ENCODE results near the gene ATXN10.
"Not testable (repeated sequence)": the region's sequence is repeated elsewhere in the genome, so short reads cannot be mapped to it uniquely, and the experiment has no call there.

Gene ATXN10

DNA sequence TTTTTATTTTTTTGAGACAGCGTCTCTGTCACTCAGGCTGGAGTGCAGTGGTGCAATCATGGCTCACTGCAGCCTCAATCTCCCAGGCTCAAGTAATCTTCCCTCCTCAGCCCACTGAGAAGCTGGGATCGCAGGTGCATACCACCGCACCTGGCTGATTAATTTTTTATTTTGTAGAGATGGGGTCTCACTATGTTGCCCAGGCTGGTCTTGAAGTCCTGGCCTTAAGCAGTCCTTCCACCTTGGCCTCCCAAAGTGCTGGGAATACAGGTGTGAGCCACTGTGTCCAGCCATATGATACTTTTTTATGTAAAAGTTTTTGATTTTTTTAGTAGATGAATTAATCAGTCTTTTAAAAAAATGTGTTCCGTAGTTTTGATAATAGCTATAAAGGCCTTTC lies 42.8 kb downstream of the ATXN10 start:
- DNase-seq = not testable (repeated sequence)

DNA sequence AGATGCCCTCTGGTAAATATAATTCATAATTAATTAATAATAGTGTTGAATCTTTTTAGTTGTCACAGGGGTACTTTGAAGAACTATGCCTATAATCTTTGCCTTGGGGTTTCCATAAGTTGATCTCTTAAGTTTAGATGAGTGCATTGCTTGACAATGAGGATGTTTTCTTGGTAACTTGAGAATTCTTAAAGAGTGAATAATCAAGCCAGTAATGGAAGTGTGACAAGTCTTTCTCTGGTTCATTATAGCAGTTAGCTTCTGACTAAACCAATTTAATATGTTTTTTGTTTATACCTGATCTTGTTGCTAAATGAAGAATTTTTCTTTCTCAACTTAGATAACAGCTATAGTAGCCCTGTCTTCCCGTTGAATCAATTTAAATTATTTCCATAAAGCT lies 46.2 kb downstream of the ATXN10 start:
- DNase-seq = no peak

GRCh38 chr22:45718391-45718790 lies 46.8 kb downstream of the ATXN10 start:
- no peak for DNase-seq

DNA sequence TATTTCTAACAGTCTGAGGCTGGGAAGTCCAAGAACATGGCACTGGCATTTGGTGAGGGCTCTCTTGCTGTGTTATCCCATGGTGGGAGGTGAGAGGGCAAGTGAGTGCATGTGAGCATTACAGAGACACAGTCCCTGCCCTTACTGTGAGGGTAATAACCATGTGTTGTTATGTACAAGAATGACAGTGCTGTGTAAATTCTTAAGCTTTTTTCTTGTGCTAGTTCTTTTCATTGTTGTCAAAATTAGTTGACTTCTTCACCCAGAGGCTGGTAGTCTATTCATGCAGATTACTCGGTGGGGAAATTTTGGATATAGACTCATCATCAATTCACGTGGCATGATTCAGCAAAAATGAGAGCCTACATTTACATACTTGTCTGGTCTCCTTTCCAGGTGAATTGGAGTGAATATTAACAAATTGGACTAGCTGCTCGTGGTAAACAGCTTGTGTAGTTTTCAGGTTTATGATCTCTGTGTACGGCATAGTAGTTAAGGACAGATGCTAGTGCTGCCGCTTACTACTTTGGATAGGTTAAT lies 49.3 kb downstream of the ATXN10 start:
- DNase-seq = no peak

DNA sequence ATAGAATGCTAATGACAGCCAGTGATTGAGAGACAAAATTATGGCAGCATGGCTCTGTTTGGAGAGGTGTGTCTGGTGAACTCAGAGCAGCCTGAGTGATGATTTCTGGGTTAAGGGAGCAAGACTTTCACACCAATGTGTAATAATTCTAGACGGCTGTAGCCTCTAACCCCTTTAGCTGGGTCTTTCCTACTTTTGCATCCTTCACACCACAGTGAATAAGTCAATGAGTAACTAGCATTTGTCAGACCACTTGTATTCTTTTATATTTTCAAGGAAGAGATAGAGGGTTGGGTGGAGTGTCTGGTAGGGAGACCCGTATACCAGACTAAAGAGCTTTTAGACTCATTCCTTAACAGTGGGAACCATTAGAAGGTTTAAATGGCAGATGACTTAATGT lies 50.4 kb downstream of the ATXN10 start:
- DNase-seq = no peak

- DNase-seq = no peak
Measured at GRCh38 chr22:45726081-45726480, 54.4 kb downstream of the ATXN10 start.

GRCh38 chr22:45731041-45731797 lies 59.6 kb downstream of the ATXN10 start:
- DNase-seq = no peak

DNA sequence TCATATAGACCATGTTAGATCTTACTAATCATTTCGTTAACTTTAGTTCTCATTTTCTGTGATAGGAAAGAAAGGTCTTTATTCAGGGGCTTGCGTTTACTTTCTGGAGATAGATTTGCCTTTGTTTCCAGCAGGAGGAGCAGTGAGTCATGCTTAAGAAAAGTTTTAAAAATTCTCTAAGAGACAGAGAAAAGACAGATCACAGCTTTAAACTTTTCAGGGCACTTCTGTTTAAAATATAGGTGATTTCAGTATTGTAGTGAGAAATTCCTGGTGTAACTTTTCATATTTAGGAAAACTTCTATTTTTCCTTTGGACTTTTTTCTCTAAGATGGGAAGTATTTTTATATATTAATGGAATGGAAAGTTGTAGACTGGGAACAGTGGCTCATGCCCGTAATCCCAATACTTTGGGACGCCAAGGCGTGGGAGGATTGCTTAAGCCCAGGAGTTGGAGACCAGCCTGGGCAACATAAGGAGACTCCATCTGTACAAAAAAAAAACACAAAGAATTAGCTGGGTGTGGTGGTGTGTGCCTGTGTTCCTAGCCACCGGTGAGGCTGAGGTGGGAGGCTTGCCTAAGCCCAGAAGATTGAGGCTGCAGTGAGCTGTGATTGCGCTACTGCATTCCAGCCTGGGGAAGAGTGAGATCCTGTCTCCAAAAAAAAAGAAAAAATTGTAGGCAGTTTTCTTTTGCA lies 60.3 kb downstream of the ATXN10 start:
- DNase-seq = no peak

GRCh38 chr22:45735273-45735672 lies 63.6 kb downstream of the ATXN10 start:
- DNase-seq = no peak

GRCh38 chr22:45738206-45738605 lies 66.6 kb downstream of the ATXN10 start:
- DNase-seq = no peak

GRCh38 chr22:45740236-45740635 lies 68.6 kb downstream of the ATXN10 start:
- DNase-seq = no peak

GRCh38 chr22:45742866-45743450 lies 71.3 kb downstream of the ATXN10 start:
- DNase-seq = no peak

- no peak for DNase-seq
Measured at GRCh38 chr22:45743687-45744086, 72.1 kb downstream of the ATXN10 start.

DNA sequence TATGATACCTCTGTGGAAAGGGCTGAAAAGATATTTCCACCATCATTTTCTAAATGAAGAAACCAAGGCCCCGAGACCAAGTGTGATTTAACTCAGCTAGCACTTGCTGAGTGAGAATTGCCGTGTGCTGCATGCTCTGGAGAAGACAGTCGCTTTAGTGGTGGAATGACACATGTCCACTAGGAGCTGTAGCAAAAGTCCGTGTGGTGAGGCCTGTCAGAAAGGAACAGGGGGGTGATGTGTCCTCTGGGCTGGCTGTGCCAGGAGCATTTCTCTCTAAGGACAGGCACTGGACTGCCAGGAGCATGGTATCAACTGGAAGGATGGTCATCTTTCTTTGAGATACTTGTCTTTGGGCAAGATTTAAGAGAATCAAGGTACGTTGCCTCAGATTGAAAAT lies 72.8 kb downstream of the ATXN10 start:
- no peak for DNase-seq

- DNase-seq = no peak
Measured at GRCh38 chr22:45750626-45751025, 79.0 kb downstream of the ATXN10 start.

DNA sequence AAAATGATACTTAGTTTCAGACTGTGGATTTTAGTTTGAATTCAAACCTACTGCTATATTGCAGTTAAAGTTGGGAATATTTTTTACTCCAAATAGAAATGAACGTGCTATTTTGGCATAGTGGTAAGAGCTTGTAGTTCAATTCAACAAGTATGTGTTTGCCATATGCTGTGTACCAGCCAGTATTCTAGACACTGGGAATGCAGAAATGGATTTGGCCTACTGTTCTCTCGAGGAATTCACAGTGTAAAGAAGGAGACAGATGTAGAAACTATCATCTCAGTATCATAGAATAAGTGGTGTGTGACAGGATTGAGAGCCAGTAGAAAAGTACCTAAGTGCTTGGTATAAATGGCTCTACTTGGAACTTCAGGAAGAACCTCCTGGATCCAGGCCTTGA lies 80.4 kb downstream of the ATXN10 start:
- DNase-seq = no peak

- DNase-seq = no peak
Measured at GRCh38 chr22:45754822-45755221, 83.2 kb downstream of the ATXN10 start.

DNA sequence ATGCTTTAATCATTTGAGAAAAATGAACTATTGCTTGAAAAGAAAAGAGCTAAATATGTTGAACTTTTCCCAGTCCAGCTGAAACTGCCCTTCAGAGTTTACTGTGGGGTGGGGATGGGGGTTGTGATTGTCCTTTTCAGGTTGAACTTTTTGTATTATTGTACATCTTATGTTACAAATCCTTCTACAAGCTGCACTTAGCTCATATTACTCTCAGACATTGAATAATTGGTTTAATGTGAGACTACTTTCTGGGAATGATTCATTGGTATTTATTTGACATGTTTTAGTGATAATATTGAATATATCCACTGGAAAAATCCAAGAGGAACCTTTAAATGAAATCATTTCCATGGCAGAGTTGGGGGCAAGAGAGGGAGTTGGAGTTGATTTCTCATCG lies 84.9 kb downstream of the ATXN10 start:
- no peak for DNase-seq

GRCh38 chr22:45757068-45757467 lies 85.4 kb downstream of the ATXN10 start:
- no peak for DNase-seq

DNA sequence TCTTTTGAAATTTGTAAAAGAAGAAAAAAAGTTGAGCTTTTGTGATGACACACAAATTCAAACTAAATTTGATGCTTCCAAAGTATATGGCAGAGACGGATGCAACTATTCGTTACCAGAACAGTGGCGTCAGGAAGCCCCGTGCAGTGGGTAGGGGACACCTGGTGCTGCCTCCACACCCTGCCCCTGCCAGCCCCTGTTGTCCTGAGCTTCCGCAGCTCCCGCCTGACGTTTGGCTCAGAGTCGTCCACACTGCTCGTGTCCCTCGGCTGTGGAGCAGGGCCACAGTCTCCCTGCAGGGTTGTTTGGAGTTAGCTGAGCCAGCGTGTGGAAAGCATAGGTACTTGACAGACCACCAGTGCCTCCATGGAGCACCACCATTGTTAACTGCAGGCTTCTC lies 86.3 kb downstream of the ATXN10 start:
- DNase-seq = no peak

DNA sequence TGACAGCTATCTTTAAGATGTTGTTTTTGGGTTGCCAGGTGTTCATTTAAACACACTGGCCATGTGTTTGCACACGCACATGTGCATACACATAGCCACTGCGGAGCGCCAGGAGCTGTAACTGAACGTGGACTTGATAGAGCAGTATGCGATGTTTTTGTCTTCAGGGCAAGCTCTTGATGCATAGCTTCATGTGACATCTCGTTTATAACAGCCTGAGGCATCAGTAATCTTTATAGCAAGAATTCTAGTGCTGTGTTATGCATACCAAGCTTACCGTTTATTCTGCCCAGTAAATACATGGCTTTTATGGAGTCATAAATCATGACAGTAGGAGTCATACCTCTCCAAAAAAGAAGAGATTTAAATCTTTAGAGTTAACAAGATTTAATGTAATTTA lies 87.0 kb downstream of the ATXN10 start:
- DNase-seq = no peak

GRCh38 chr22:45760682-45761081 lies 89.0 kb downstream of the ATXN10 start:
- DNase-seq = no peak

GRCh38 chr22:45762545-45763235 lies 91.1 kb downstream of the ATXN10 start:
- no peak for DNase-seq

Data from NCI-H1105 (cell line).